IMR-90 (cell line): Measurements from ENCODE around the gene ZNF407. TPM values are rescaled to one million over a fixed set of nuclear protein-coding genes. Genes with fewer than 3 reads are reported as not detected.

Source experiments
- ATAC-seq: fragments of 200-7000 bp; cut with Tn5 transposase; 2 replicates; pipeline ENCODE4 v1.9.1; 2020; ENCODE audit warnings: low read depth, mild to moderate bottlenecking, moderate library complexity
- BruUV-seq: library from RNA; stranded (reverse); fragments of 400-500 nt; replicated peaks from 2 replicates; lab custom pipeline; 2021; lab: Mats Ljungman, UMichigan
- CTCF ChIA-PET: fragments of 300-600 bp; formaldehyde crosslinking; extraction: SDS; loops from one replicate; lab custom pipeline; 2021; ENCODE audit warnings: antibody characterized with exemption; lab: Yijun Ruan, JAX
- POLR2A ChIA-PET: fragments of 300-600 bp; sonication (Branson Sonifier 250); formaldehyde crosslinking; loops from one replicate; lab custom pipeline; 2022; ENCODE audit warnings: antibody characterized with exemption; ENCODE audit not compliant: unreplicated experiment; lab: Charles Lee
- DNase-seq: peaks from one replicate; pipeline ENCODE4 v3.0.0; 2013
- H2AFZ ChIP-seq: replicated peaks from 2 replicates; pipeline ENCODE3; 2013; ENCODE audit warnings: low read length, mild to moderate bottlenecking; ENCODE audit not compliant: poor library complexity
- H2AK5ac ChIP-seq: 2 replicates; pipeline ENCODE4 v1.6.1; 2013; ENCODE audit warnings: low read depth, low read length, inconsistent platforms
- H2AK9ac ChIP-seq: replicated peaks from 2 replicates; pipeline ENCODE3; 2013; ENCODE audit warnings: mild to moderate bottlenecking, low read depth, low read length, moderate library complexity; ENCODE audit not compliant: poor library complexity
- H2BK120ac ChIP-seq: 2 replicates; pipeline ENCODE4 v1.6.1; 2013; ENCODE audit warnings: low read depth, low read length, inconsistent platforms
- H2BK15ac ChIP-seq: 3 replicates; pipeline ENCODE4 v1.6.1; 2013; ENCODE audit warnings: low read depth, low read length, inconsistent platforms
- H2BK20ac ChIP-seq: 2 replicates; pipeline ENCODE4 v1.6.1; 2013; ENCODE audit warnings: low read depth, mild to moderate bottlenecking, inconsistent platforms, low read length, moderate library complexity
- H2BK5ac ChIP-seq: 2 replicates; pipeline ENCODE4 v1.6.1; 2013; ENCODE audit warnings: mild to moderate bottlenecking, low read depth, low read length, inconsistent platforms; ENCODE audit not compliant: poor library complexity, severe bottlenecking
- H3K14ac ChIP-seq: replicated peaks from 2 replicates; pipeline ENCODE4 v1.6.1; 2013; ENCODE audit warnings: low read depth, low read length, inconsistent platforms
- H3K18ac ChIP-seq: 2 replicates; pipeline ENCODE4 v1.6.1; 2013; ENCODE audit warnings: low read depth, low read length, control low read depth
- H3K23ac ChIP-seq: 2 replicates; pipeline ENCODE4 v1.6.1; 2013; ENCODE audit warnings: low read depth, low read length, inconsistent platforms
- H3K27ac ChIP-seq: 2 replicates; pipeline ENCODE4 v1.5.1; 2013; ENCODE audit warnings: mild to moderate bottlenecking, control low read depth, low read length; ENCODE audit not compliant: insufficient read depth
- H3K27me3 ChIP-seq: 2 replicates; pipeline ENCODE4 v1.6.1; 2013; ENCODE audit warnings: low read length; ENCODE audit not compliant: control insufficient read depth, insufficient read depth
- H3K36me3 ChIP-seq: 2 replicates; pipeline ENCODE4 v1.6.1; 2013; ENCODE audit warnings: low read length, mixed read lengths; ENCODE audit not compliant: control insufficient read depth, insufficient read depth
- H3K4ac ChIP-seq: 2 replicates; pipeline ENCODE4 v1.6.1; 2013; ENCODE audit warnings: low read depth, low read length, inconsistent platforms
- H3K4me1 ChIP-seq: 2 replicates; pipeline ENCODE4 v1.6.1; 2013; ENCODE audit warnings: low read length, mixed read lengths; ENCODE audit not compliant: control insufficient read depth, insufficient read depth
- H3K4me2 ChIP-seq: 2 replicates; pipeline ENCODE4 v1.6.1; 2013; ENCODE audit warnings: low read depth, mild to moderate bottlenecking, control low read depth, low read length, moderate library complexity
- H3K4me3 ChIP-seq: 2 replicates; pipeline ENCODE4 v1.5.1; 2013; ENCODE audit warnings: low read depth, mild to moderate bottlenecking, control low read depth, low read length, moderate library complexity; ENCODE audit not compliant: insufficient read depth
- H3K56ac ChIP-seq: 2 replicates; pipeline ENCODE4 v1.6.1; 2013; ENCODE audit warnings: low read length, inconsistent platforms; ENCODE audit not compliant: insufficient read depth; ENCODE audit errors: extremely low read depth
- H3K79me1 ChIP-seq, 2 experiments: 2 replicates each; pipeline ENCODE4 v1.6.1; 2013; ENCODE audit warnings: low read length in 2 of 2, inconsistent platforms in 1 of 2, low read depth in 1 of 2
- H3K9ac ChIP-seq: 2 replicates; pipeline ENCODE4 v1.6.1; 2013; ENCODE audit warnings: low read depth, low read length, control low read depth
- H3K9me1 ChIP-seq: 2 replicates; pipeline ENCODE4 v1.6.1; 2013; ENCODE audit warnings: low read length, inconsistent platforms; ENCODE audit not compliant: insufficient read depth
- H3K9me3 ChIP-seq: 2 replicates; pipeline ENCODE4 v1.6.1; 2013; ENCODE audit warnings: low read length; ENCODE audit not compliant: control insufficient read depth, insufficient read depth
- H4K20me1 ChIP-seq: 2 replicates; pipeline ENCODE4 v1.6.1; 2013; ENCODE audit warnings: low read length, inconsistent platforms; ENCODE audit not compliant: insufficient read depth
- H4K5ac ChIP-seq: 2 replicates; pipeline ENCODE4 v1.6.1; 2013; ENCODE audit warnings: mild to moderate bottlenecking, low read depth, low read length, control low read depth
- H4K8ac ChIP-seq, 2 experiments: 2 replicates each; pipeline ENCODE4 v1.6.1; 2013; ENCODE audit warnings: low read depth in 2 of 2, low read length in 2 of 2, control low read depth in 1 of 2, inconsistent platforms in 1 of 2
- H4K91ac ChIP-seq: 2 replicates; pipeline ENCODE4 v1.6.1; 2013; ENCODE audit warnings: low read depth, low read length, inconsistent platforms; ENCODE audit not compliant: insufficient read depth
- FOS ChIP-seq: fragments of 150-350 bp; IDR thresholded peaks from 2 replicates; pipeline ENCODE4 v1.6.1; 2016; ENCODE audit warnings: low read depth, low read length
- MXI1 ChIP-seq: IDR thresholded peaks from 2 replicates; pipeline ENCODE4 v1.6.1; 2012; ENCODE audit warnings: low read depth, mild to moderate bottlenecking, low read length, moderate library complexity, borderline replicate concordance
- NFE2L2 ChIP-seq: fragments of 150-350 bp; IDR thresholded peaks from 2 replicates; pipeline ENCODE4 v1.6.1; 2016; ENCODE audit warnings: low read depth, mild to moderate bottlenecking, low read length
- POLR2A ChIP-seq: IDR thresholded peaks from 2 replicates; pipeline ENCODE4 v1.6.1; 2012; ENCODE audit warnings: mild to moderate bottlenecking, low read depth, low read length
- dilution Hi-C: fragments of 300-500 bp; cut with HindIII; formaldehyde crosslinking; loops from one replicate; pipeline ENCODE4 v1.14.3; 2018; ENCODE audit warnings: low sequenced_read_pairs; ENCODE audit not compliant: unreplicated experiment
- in situ Hi-C: fragments of 300-500 bp; cut with MboI; formaldehyde crosslinking; loops from 3 replicates; pipeline ENCODE4 v1.14.3; 2019; ENCODE audit warnings: low sequenced_read_pairs, inconsistent platforms, mixed read lengths
- intact Hi-C: fragments of 100-400 bp; cut with micrococcal nuclease; formaldehyde crosslinking; loops from 2 replicates; pipeline ENCODE4 v1.10.0; 2022
- polyA plus RNA-seq, 3 experiments: library from polyadenylated mRNA; depleted of rRNA; stranded (reverse); fragments of >200 nt; gene quantifications; 2 replicates each; pipeline ENCODE4 v1.2.3, GENCODE V29; 2012; ENCODE audit warnings: low replicate concordance in 1 of 3
- total RNA-seq: library from RNA; depleted of rRNA; stranded (reverse); fragments of >200 nt; gene quantifications from 2 replicates; pipeline ENCODE4 v1.2.3, GENCODE V29; 2012
- TF ChIP-seq, protein P1 (sequence below): fragments of 150-350 bp; IDR thresholded peaks from 2 replicates; pipeline ENCODE4 v1.6.1; 2017; ENCODE audit warnings: mild to moderate bottlenecking, antibody characterized with exemption, low read length, low read depth

Gene ZNF407
- total and polyA plus RNA-seq, 2 of the 4 experiments (the other 2 are of a cell fraction), result 3.1 to 20.1 TPM

DNA sequence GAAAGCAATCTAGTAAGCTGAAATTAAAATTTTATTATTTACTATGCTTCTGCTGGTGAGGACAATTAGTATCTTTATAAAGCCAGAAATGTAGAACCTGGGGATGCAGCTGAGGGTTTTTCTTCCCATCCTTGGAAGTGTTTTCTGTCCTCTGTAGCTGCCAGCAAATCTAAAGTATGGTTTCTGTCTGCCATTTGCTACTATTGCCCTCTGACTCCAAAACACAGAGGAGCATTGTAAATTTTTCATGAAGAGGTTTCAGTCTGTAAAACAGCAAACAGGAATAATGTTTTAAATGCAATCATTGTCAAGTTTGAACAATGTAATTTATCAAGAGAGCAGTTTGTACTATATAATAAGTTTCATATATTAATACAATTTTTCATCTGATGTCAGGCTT is 258.8 kb downstream of the ZNF407 start:
- H3K4me3 ChIP-seq, result no peak overlapping the region
- H2AFZ ChIP-seq, result no peak overlapping the region
- no peak overlapping the region for H3K27ac ChIP-seq
- POLR2A ChIA-PET, result no interaction called here
- in situ Hi-C loops (no loop called here), dilution Hi-C loops (no loop called here), intact Hi-C loops (no loop called here)
- no peak overlapping the region for H2BK15ac ChIP-seq
- no peak overlapping the region for H3K9ac ChIP-seq
- no peak overlapping the region for H2AK5ac ChIP-seq
- H4K5ac ChIP-seq, result no peak overlapping the region
- H2AK9ac ChIP-seq, result no peak overlapping the region
- H2BK20ac ChIP-seq, result no peak overlapping the region
- H2BK120ac ChIP-seq, result no peak overlapping the region
- no peaks in the 10 kb centered on the region for H3K36me3 ChIP-seq
- CTCF ChIA-PET, result no interaction called here
- DNase-seq (no peak), ATAC-seq (no peak)
- no TSS peak for BruUV-seq
- H2BK5ac ChIP-seq, result no peak overlapping the region
- H4K91ac ChIP-seq, result no peak overlapping the region
- no peaks in the 10 kb centered on the region for H3K9me1 ChIP-seq
- H3K23ac ChIP-seq, result no peak overlapping the region
- H3K4me1 ChIP-seq, result peaks cover 3% of the 10 kb centered on the region; the same call in 1 of the 2 replicates
- no peak overlapping the region for H3K18ac ChIP-seq
- no peak overlapping the region for H3K4me2 ChIP-seq
- H3K27me3 ChIP-seq, result no peaks in the 10 kb centered on the region
- H3K4ac ChIP-seq, result no peak overlapping the region
- no peak overlapping the region for H3K14ac ChIP-seq
- no peak for TF ChIP-seq FOS
- TF ChIP-seq NFE2L2, result no peak
- no peak for TF ChIP-seq MXI1
- TF ChIP-seq POLR2A, result no peak
- TF ChIP-seq, protein P1, sequence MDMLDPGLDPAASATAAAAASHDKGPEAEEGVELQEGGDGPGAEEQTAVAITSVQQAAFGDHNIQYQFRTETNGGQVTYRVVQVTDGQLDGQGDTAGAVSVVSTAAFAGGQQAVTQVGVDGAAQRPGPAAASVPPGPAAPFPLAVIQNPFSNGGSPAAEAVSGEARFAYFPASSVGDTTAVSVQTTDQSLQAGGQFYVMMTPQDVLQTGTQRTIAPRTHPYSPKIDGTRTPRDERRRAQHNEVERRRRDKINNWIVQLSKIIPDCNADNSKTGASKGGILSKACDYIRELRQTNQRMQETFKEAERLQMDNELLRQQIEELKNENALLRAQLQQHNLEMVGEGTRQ, result no peak
- H4K20me1 ChIP-seq, result no peaks in the 10 kb centered on the region
- H4K8ac ChIP-seq, result no peak overlapping the region
- no peaks in the 10 kb centered on the region; a peak in 1 of 4 replicates for H3K79me1 ChIP-seq
- no peaks in the 10 kb centered on the region for H3K9me3 ChIP-seq
- no peak overlapping the region for H3K56ac ChIP-seq
